Tibial nerve (tissue), 4 donors: ENCODE data around the gene RNF130. TPM values are rescaled to one million over a fixed set of nuclear protein-coding genes. Genes with fewer than 3 reads are reported as not detected.

Source experiments
- DNase-seq, 2 donors: peaks; one replicate each; pipeline ENCODE4 v3.0.0-alpha.2; 2019; ENCODE audit warnings: low spot score in 2 of 2
- H3K27ac ChIP-seq, 4 donors: fragments of 200-600 bp; sonication (generic) in 3 of 4; one replicate each; pipeline ENCODE4 v1.5.1; 2017 to 2019; ENCODE audit warnings: mild to moderate bottlenecking in 1 of 4
- H3K27me3 ChIP-seq, 2 donors: fragments of 200-600 bp; sonication (generic) in 1 of 2; one replicate each; pipeline versions ENCODE4 v1.5.1 to v1.6.0; 2017 to 2019
- H3K36me3 ChIP-seq, 3 donors: fragments of 200-600 bp; sonication (generic); one replicate each; pipeline ENCODE4 v1.5.1; 2018 to 2019
- H3K4me1 ChIP-seq, 4 donors: fragments of 200-600 bp; sonication (generic) in 3 of 4; one replicate each; pipeline ENCODE4 v1.5.1; 2017 to 2019
- H3K4me3 ChIP-seq, 4 donors: fragments of 200-600 bp; sonication (generic) in 3 of 4; one replicate each; pipeline ENCODE4 v1.5.1; 2017 to 2019; ENCODE audit warnings: mild to moderate bottlenecking in 1 of 4, moderate library complexity in 1 of 4
- H3K9me3 ChIP-seq, 4 donors: fragments of 200-600 bp; sonication (generic) in 3 of 4; one replicate each; pipeline ENCODE4 v1.5.1; 2017 to 2019
- EP300 ChIP-seq, 2 donors: sonication (generic); formaldehyde crosslinking; IDR thresholded peaks; one replicate each; pipeline ENCODE4 v1.6.1; 2017; ENCODE audit warnings: antibody characterized with exemption in 2 of 2, mild to moderate bottlenecking in 1 of 2
- POLR2A ChIP-seq, 2 donors: fragments of 450-650 bp; IDR thresholded peaks; one replicate each; pipeline ENCODE4 v1.6.1; 2017; ENCODE audit warnings: antibody characterized with exemption in 2 of 2, mild to moderate bottlenecking in 2 of 2, moderate library complexity in 2 of 2
- WGBS, 2 donors: methylation state at CpG; one replicate each; pipeline ENCODE4 v1.1.5; 2018; 5-methylcytosine and 5-hydroxymethylcytosine counted together
- total RNA-seq, 4 donors: library from RNA; depleted of rRNA; stranded (reverse); fragments of >200 nt; gene quantifications; one replicate each; pipeline ENCODE4 v1.1.0, GENCODE V29; 2016
- TF ChIP-seq, protein P1 (sequence below), 5 experiments: fragments of 200-600 bp in 3 of 5; fragments of 450-650 bp in 2 of 5; sonication (generic) in 3 of 5; IDR thresholded peaks; one replicate each; pipeline ENCODE4 v1.5.1; 2016 to 2019; ENCODE audit warnings: antibody characterized with exemption in 5 of 5, mild to moderate bottlenecking in 3 of 5, moderate library complexity in 2 of 5

The RNF130 gene
- total RNA-seq, 4 donors from 2014 or later: 121 to 150 (median 143) TPM

DNA sequence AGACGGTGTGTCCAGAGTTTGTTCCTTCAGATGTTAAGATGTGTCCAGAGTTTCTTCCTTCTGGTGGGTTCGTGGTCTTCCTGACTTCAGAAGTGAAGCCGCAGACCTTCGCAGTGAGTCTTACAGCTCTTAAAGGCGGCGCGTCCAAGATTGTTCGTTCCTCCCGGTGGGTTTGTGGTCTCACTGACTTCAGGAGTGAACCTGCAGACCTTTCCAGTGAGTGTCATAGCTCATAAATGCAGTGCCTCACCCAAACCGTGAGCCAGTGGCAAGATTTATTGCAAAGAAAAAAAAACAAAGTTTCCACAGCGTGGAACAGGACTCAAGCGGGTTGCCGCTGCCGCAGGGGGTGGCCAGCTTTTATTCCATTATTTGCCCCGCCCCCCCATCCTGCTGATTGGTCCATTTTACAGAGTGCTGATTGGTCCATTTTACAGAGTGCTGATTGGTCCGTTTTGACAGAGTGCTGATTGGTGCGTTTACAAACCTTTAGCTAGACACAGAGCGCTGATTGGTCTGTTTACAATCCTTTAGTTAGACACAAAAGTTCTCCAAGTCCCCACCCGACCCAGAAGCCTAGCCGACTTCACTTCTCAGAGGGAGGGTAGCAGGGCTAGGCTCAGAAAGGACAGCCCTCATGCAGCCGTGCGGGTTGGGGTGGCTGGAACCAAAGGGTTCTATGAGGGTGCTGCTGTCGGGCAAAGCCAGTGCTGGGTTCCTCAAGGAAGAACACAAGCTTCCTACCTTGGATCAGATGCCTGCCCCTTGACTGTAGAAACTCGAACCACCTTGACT is 9.1 kb upstream of the RNF130 start:
- no peaks in the 10 kb centered on the region for H3K27me3 ChIP-seq
- no peaks in the 10 kb centered on the region for H3K36me3 ChIP-seq
- 81 to 92% methylated on average over 24 of the region's 24 CpGs for WGBS, 2 donors
- H3K4me1 ChIP-seq: peaks cover 0 to 1% (median 0%) of the 10 kb centered on the region in 4 donors
- H3K27ac ChIP-seq: no peak overlapping the region
- H3K4me3 ChIP-seq: peak overlapping the region in 1 of 4 donors; percentile 1
- no peaks in the 10 kb centered on the region for H3K9me3 ChIP-seq
- TF ChIP-seq POLR2A (IDR thresholded peaks at IDR 0.05) (no peak), EP300 (IDR thresholded peaks at IDR 0.05) (no peak)
- no peak for DNase-seq

DNA sequence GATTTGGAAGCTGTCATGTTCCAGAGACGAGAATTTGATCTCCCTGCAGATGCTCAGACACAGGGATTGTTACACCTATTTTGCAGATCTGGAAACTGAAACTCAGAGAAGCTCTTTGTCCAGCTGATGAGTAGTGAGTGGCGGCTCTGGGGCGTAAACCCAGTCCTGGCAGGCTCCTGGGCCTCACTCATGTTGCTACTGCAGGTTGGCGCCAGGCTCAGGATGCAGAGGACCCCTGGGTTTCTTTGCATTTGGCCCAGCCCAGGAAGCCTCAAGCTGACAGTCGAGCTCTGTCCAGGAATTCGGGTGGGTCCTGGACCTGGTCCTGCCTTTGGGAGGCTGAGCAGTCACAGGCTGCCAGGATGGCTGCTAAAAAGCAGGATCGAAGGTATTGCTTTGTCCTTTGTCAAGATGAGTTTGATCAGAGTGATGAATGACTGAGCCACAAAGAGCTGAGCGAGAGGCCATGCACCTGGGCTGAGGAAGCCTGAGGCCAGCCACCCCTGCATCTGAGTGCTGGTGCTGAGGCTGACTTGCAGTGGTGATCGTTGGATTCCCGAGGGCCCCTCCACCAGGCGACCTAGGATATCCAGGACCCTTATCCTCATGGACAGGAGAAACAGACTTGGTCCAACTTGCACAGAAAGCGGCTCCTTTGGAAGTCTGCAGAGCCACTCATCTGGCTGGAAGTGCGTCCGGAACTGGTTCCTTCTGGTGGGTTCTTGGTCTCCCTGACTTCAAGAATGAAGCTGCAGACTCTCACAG is 8.3 kb upstream of the RNF130 start:
- TF ChIP-seq EP300 (IDR thresholded peaks at IDR 0.05): no peak
- Histone ChIP-seq H3K36me3 (no peaks in the 10 kb centered on the region), H3K27ac (no peak overlapping the region), H3K27me3 (no peaks in the 10 kb centered on the region), H3K4me3 (no peak overlapping the region), H3K9me3 (no peaks in the 10 kb centered on the region), H3K4me1 (no peaks in the 10 kb centered on the region)
- DNase-seq: no peak
- 86 to 94% methylated on average over 12 to 14 of the region's 14 CpGs for WGBS, 2 donors

DNA sequence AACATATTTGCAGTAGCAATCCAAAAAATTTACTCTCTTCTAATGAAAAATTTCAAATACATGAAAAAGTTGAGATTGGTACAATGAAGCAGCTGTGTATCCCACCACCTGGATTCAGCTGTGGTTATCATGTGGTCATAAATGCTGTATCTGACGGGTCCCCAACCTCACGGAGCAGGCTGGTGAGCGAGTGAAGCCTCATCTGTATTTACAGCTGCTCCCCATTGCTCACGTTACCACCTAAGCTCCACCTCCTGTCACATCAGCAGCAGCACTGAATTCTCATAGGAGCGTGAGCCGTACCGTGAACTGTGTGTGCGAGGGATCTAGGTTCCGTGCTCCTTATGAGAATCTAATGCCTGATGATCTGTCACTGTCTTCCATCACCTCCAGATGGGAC is 6.8 kb upstream of the RNF130 start:
- H3K9me3 ChIP-seq: no peaks in the 10 kb centered on the region
- no peak overlapping the region for H3K27ac ChIP-seq
- TF ChIP-seq, protein P1, sequence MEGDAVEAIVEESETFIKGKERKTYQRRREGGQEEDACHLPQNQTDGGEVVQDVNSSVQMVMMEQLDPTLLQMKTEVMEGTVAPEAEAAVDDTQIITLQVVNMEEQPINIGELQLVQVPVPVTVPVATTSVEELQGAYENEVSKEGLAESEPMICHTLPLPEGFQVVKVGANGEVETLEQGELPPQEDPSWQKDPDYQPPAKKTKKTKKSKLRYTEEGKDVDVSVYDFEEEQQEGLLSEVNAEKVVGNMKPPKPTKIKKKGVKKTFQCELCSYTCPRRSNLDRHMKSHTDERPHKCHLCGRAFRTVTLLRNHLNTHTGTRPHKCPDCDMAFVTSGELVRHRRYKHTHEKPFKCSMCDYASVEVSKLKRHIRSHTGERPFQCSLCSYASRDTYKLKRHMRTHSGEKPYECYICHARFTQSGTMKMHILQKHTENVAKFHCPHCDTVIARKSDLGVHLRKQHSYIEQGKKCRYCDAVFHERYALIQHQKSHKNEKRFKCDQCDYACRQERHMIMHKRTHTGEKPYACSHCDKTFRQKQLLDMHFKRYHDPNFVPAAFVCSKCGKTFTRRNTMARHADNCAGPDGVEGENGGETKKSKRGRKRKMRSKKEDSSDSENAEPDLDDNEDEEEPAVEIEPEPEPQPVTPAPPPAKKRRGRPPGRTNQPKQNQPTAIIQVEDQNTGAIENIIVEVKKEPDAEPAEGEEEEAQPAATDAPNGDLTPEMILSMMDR (IDR thresholded peaks at IDR 0.05): no peak
- TF ChIP-seq POLR2A (IDR thresholded peaks at IDR 0.05): no peak
- TF ChIP-seq EP300 (IDR thresholded peaks at IDR 0.05): no peak
- H3K27me3 ChIP-seq: no peaks in the 10 kb centered on the region
- WGBS, 2 donors: 79 to 82% methylated on average over 9 of the region's 9 CpGs
- no peaks in the 10 kb centered on the region for H3K4me1 ChIP-seq
- no peak for DNase-seq
- H3K4me3 ChIP-seq: no peak overlapping the region
- H3K36me3 ChIP-seq: no peaks in the 10 kb centered on the region

DNA sequence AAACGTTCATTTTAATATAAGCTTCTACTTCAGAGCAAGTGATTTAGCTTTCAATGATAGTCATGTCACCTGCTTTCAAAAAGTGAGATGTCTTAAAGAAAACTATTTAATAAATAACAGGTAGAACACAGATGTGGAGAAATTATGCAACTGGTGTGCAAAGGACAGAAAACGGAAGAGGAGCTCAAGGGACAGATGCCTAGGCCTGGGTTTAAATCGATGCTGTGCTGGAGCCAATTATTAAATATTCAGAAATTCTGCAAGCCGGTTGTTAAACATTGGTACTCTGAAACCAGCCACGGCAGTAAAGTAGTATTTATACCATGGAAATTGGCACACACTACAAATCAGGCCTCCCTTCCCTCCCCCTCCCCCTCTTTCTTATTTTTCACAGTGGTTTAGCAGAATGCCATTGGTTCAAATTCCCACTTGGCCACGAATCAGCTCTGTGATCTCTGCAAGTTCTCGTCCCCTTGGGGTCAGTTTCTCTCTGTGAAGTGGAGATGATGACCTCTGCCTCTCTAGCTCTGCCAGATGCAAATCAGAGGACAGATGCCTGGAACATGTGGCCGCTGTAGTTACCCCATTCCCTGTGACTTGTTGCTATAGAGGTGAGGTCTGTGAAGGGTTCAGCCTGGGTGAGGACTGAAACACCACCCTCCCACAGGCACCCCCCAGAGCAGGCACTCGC is 6.2 kb upstream of the RNF130 start:
- Histone ChIP-seq H3K27me3 (no peaks in the 10 kb centered on the region), H3K4me3 (no peak overlapping the region), H3K36me3 (no peaks in the 10 kb centered on the region), H3K4me1 (no peaks in the 10 kb centered on the region), H3K9me3 (peaks cover 0 to 1% (median 0%) of the 10 kb centered on the region in 4 donors), H3K27ac (no peak overlapping the region)
- WGBS, 2 donors: 73 to 79% methylated on average over 9 of the region's 9 CpGs
- TF ChIP-seq, protein P1 (IDR thresholded peaks at IDR 0.05): no peak
- no peak for TF ChIP-seq POLR2A (IDR thresholded peaks at IDR 0.05)
- TF ChIP-seq EP300 (IDR thresholded peaks at IDR 0.05): no peak
- no peak for DNase-seq

DNA sequence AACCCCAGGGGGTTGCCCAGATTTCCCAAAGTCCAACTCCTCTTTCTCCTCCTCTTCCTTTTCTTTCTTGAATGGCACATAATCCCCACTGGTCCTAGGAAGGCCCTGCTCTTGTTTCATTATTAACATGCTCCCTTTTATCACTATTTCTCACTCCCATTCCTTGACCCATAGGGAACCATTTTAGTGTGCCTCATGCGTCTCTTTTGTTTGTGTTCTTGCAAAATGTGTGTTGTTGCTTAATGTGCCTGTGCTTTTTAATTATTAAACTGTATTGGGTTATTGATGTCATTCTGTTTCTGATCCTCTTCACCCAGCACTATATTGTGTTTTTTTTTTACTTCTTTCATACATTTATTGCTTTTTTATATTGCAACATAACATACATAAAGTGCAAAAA is 4.1 kb upstream of the RNF130 start:
- Histone ChIP-seq H3K27me3 (no peaks in the 10 kb centered on the region), H3K9me3 (peaks cover 0 to 5% (median 0%) of the 10 kb centered on the region in 4 donors), H3K36me3 (no peaks in the 10 kb centered on the region), H3K27ac (no peak overlapping the region), H3K4me1 (peaks cover 0 to 6% (median 0%) of the 10 kb centered on the region in 4 donors), H3K4me3 (no peak overlapping the region)
- 78 to 79% methylated on average over 1 of the region's 1 CpG for WGBS, 2 donors
- no peak for DNase-seq
- no peak for TF ChIP-seq EP300 (IDR thresholded peaks at IDR 0.05)
- TF ChIP-seq, protein P1 (IDR thresholded peaks at IDR 0.05): no peak
- TF ChIP-seq POLR2A (IDR thresholded peaks at IDR 0.05): no peak
